CD4-positive, alpha-beta T cell treated with Interferon gamma for 1 hour (primary cell): ENCODE measurements around the gene MSH5.
"Not testable (repeated sequence)": the region's sequence is repeated elsewhere in the genome, so short reads cannot be mapped to it uniquely, and the experiment has no call there.

Experiments used
- DNase-seq: peaks from one replicate; pipeline ENCODE4 v3.0.0-alpha.2; 2020

The MSH5 gene

GRCh38 chr6:31808599-31808998 is 68.8 kb downstream of the MSH5 start:
- DNase-seq: not testable (repeated sequence)

GRCh38 chr6:31811645-31812044 is 71.8 kb downstream of the MSH5 start:
- no peak for DNase-seq
